Stimulated activated CD4-positive, alpha-beta T cell treated with anti-CD3 and anti-CD28 coated beads, Interleukin-1b, Interleukin-23, amount 100 ng/mL, for 1 hour (primary cell): ENCODE results near the gene GOT2.
"Not testable (repeated sequence)": the region's sequence is repeated elsewhere in the genome, so short reads cannot be mapped to it uniquely, and the experiment has no call there.

Source experiments
- DNase-seq, 2 donors: peaks; one replicate each; pipeline ENCODE4 v3.0.0-alpha.2; 2020; ENCODE audit warnings: low read depth in 2 of 2

Gene GOT2

DNA sequence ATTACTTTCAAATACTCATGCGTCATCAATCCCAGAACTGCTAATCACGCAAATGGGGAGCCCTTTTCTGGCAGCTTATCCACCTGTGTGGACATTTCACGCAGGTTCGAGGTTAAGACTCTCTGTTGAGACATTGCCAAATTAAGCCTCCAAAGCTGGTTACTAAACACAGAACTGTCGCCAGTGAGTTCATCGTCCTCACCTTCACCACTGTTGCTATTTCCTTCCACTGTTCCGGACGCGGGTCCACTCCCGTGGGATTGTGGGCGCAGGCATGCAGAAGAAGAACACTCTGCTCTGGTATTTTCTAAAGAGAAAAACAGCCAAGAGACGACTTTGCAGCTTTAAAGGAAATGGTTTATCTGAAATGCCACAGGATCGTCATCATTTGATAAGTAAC, 16.1 kb downstream of the GOT2 start:
- no peak for DNase-seq

DNA sequence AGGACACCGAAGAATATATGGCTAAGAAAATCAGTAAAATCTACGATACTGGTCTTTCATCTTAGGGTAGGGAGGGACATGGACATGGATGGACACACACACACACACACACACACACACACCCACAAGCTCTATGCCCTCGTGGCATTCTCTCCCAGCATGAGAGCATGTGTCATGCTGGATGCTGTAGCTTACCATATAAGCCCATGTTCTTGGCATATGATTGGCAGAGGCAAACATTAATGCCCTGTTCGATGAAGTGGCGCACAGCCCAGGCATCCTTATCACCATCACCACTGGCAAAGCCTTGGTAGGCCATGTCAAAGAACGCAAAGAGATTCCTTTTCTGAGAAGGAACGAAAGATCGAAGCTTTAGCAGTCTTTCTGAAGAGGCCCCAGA, 17.6 kb downstream of the GOT2 start:
- no peak for DNase-seq

DNA sequence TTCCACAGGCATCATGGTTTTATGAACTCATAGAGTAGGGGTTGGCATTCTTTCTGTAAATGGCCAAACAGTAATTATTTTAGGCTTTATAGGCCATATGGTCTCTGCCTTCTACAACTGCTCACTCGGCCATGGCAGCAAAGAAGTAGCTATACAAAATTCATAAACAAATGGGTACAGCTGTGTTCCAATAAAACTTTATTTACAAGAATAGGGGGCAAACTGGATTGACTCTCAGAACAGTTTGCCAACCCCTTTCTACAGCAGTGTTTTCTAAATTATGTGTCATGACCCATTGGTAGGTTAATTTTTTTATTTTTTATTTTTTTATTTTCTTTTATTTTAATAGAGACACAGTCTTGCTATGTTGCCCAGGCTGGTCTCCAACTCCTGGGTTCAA, 20.4 kb downstream of the GOT2 start:
- no peak for DNase-seq

DNA sequence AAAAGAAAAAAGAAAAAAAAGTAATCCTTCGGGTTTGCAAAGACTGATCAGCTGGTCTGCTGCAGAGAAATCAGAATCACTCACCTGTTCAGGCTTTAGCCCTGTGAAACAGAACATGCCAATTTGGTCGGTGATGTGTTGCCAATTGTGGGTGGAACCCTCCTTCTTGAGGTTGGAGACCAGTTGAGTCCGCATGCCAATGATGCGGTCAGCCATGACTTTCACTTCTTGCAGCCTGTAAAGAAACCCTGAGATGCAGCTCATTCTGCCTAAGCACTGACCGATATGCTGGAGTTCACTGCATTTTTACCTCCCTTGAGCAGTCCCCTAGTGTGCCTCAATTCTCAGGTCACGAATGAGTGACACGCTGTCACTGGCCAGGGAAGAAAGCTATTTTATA, 24.8 kb downstream of the GOT2 start:
- no peak for DNase-seq

DNA sequence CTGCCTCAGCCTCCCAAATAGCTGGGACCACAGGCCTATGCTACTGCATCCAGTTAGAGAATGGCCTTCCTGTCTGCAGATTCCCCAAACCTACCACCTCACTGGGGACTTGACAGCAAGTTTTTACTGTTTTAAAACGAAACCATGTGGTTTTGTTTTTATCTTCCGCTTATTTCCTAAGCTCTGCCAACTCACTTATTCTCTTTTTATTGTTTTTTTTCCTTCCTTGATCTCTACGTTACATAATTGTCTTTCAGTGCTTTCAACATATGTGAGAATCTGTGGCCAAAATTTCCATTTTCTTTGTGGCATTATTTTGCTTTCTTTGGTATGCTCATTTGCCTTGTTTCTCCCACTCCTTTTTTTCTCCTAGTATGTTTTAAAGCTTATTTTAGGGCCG, 35.0 kb downstream of the GOT2 start:
- DNase-seq, result no peak

DNA sequence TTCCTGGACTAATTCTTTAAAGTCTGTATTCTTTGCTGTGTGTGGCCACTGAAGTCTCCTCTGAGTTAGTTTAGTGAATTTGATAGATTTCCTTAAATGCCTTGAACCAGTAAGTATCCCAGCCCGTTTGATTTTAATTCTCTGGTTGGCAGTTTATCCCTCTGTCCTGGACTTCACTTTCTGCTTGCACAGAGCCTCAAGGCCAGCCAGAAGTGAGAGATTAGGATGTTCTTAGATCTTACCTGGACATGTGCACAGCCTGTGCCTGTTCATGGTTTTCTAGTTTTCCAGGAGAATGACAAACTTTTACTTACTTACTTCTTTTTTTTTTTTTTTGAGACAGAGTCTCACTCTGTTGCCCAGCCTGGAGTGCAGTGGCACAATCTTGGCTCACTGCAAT, 38.7 kb downstream of the GOT2 start:
- no peak for DNase-seq

DNA sequence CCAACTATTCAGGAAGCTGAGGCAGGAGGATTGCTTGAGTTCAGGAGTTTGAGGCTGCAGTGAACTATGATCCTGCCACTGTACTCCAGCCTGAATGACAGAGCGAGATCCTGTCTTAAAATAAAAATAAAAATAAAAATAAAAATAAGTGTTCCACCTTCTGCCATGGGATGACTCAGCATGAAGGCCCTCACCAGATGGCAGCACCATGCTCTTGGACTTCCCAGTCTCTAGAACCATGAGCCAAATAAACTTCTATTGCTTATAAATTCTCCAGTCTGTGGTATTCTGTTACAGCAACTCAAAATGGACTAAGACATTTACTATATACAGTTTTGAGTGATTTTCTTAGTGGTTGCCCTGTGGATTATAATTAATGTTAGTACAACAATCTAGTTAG, 41.7 kb downstream of the GOT2 start:
- DNase-seq, result no peak

DNA sequence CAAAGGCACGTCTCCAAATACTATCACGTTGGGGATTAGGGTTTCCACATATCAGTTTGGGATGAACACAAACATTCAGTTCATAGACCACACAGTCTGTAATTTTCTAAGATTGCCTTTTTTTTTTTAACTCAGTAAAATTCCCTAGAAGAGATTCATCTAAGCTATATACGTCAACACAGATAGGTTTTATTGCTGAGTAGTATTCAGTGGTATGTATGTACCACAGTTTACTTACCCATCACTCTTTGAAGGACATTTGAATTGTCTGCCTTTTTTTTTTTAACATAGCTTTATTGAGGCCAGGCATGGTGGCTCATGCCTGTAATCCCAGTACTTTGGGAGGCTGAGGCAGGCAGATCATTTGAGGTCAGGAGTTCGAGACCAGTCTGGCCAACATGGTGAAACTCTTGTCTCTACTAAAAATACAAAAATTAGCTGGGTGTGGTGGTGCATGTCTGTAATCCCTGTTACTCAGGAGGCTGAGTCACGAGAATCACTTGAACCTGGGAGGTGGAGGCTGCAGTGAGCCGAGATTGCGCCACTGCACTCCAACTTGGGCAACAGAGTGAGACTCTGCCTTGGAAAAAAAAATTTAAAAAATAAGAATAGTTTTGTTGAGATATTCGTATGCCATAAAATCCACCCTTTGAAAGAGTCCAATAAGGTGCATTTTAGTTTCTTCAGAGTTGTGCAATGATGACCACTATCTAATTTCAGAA, 47.0 kb downstream of the GOT2 start:
- DNase-seq, result not testable (repeated sequence)

DNA sequence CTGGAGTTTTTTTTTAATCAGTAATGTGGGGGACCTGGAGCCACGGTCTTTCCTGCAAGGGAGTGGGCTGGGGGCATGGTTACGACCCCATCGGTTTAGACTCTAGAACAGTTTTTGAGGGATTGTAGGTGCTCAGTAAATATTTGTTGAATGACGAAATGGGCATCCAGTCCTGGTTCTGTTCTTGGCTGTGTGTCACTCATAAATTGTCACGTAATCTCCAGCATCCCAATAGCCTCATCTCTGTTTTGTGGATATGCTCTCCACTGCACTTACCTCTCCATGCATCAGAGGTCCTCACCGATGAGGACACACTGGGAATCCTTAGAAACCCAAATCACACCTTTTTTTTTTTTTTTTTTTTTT, 49.0 kb downstream of the GOT2 start:
- DNase-seq, result no peak

DNA sequence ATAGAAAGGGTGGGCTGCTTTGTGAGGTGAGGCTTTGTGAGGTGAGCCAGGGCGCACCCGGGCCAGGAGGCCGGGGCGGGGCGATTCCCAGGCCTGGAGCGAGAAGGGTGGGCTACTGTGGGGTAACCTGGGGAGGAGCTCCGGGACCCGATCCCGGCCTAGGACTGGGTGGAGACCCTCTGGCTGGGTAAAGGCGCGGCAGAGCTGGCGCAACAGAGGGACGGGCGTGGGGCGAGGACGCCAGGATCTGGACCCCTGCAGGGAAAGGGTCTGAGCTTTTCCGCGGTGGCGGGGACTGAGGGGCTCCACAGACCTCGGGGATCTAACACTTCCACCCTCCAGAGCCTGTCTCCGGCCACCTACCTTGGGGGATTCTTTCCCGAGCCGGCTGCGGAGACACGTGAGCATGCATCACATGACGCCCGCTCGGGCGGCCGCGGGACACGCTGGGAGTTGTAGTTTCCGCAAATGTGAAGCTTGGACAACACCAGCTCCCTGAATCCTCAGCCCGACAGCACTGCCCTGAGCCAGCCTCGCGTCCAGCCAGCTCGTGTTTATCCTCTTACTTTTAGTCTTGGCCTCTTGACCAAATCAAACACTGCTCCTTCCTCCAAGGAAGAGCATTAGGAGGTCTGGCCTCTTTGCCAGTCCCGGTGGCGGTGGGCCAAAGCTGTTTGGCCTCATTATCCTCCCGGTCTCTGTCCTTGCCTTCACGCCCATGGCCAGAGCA, 49.6 kb downstream of the GOT2 start, which contains the start of gene SLC38A7:
Gene SLC38A7, minus strand, starts transcription at position 417 of the 730 bp plus-strand sequence. CDS start 4,644 bp downstream, outside the sequence.
- peak; percentile 34 to 49 for DNase-seq

DNA sequence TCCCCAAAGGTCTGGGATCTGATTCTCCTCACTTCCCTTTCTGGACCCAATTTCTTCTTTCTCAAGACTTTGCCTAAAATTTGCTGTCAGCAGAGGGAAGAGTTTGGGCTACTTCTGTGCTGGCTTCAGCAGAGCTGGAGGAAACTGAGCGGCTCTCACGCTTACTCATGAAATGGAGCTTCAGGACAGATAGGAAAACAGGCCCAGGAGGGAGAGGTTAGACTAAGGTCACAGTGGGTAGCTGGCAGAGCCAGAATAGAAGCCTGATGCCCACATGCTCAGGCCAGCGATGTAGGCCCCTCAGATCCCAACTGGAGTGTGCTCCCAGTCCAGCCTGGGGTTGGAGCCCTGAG, 50.1 kb downstream of the GOT2 start:
- no peak for DNase-seq

DNA sequence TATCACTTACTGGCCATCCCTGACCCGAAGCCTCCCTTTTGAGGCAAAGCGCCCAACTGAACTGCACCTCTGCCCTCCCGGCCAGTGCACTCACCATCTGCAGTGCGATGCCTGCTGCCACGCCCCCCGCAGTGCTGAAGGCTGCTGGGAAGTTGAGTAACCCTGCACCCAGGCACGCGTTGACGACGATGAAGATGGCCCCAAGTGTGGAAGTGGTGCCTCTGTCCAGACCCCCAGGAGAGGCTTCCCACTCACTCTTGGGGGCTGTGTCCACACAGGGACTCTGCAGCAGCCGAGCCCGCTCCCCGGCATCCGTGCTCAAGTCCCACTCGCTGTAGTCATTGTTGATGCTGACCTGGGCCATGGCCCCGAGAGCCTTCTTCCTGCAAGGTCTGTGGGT, 54.4 kb downstream of the GOT2 start:
- DNase-seq, result no peak

DNA sequence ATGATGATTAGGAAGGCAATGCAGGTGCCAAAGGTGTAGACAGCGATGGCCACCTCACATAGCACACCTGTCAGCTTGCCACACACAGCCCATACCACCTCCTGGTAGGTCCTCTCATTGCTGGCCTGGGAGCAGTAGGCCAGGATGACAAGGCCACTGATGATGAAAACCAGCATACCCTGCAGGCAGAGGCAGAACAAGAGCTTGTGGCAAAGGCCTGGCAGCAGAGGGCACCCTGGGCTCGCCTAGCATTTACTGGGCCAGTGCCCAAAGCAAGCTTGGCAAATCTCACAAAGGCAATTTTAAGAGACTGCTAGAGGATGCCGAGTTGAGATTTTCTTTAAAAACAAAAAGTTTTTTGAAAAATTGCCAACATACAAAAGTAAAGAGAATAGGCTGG, 55.4 kb downstream of the GOT2 start:
- no peak for DNase-seq

DNA sequence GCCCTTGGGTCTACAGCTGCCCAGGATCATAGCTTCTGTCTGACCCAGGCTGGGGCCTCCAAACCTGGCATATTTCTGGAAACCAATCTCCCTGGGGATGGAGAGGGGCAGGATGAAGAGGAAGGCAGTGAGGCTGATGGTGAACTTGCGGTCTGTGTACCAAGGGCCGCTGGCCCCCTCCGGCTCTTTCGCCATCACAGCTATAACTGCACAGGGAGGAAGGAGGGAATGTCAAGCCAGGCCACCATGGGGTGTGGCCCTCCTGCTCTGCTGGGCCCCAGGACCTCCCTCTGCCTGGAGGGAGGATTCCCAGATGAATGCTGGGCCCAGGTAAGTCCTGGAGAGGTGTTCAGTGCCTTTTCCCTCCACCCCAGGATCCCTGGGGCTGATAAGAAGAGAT, 55.8 kb downstream of the GOT2 start:
- no peak for DNase-seq

DNA sequence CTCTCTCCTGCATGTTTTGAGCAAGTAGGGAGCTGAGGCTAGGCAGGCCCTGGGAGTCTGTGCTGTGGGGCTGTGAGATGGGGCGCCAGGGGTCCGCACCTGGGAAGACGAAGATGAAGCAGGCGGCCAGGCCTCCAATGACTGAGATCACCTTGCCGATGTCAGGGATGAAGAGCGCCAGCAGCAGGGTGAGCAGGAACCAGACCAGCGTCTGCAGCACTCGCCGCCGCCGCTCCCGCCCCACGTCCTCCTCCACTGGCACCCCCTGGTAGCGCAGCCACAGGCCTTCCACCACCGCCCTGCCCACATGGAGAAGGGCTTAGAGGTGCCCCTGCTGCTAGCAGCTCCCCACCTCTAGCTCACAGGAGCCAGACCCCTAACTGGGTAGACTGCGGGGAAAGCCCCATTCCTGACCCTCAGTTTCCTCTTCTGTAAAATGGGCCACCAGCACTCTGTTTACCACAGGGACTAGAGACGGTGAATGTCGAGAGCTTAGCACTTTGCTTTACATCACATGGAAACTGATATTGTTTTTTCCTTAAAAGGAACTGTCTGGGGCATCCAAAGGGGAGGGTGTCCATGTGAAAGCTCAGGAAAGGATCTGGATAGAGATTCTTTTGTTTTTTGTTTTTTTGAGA, 63.1 kb downstream of the GOT2 start:
- DNase-seq, result no peak

DNA sequence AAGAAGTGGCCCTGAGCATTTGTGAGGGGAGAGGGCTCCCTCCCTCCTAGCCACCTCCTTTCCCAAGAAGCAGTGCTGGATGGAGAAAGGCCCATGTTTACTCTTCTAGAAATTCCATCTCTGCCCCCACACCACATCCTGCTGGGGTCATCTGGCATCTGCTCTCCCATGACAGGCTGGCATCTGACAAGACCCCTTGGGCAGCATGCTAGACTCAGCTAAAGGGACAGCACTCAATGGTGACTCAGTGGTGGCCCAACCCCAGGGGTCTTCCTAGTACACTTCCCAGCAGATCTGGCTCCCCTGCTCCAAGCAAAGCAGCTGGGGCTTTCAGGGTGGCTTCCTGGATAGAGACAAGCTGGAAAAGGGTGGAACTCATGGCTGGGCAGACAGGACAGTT, 63.9 kb downstream of the GOT2 start:
- no peak for DNase-seq

DNA sequence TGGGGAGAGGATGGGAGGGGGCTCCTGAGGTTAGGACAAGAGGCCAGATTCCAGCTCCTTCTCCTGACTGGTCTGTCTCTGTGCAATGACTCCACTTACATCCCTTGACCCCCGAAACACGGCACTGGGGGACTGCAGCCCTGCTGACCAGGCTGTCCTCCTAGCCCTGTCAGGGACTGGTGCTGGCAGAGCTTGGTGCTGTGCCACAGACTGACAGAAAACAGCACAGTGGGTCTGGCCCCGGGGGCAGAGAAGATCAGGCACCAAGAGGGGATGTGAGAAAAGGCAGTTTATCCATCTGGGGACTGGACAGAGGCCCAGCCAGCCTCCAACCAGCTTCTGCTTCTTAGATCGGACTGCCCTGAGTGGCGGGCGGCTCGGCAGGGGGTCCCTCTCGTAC, 68.9 kb downstream of the GOT2 start:
- no peak for DNase-seq

DNA sequence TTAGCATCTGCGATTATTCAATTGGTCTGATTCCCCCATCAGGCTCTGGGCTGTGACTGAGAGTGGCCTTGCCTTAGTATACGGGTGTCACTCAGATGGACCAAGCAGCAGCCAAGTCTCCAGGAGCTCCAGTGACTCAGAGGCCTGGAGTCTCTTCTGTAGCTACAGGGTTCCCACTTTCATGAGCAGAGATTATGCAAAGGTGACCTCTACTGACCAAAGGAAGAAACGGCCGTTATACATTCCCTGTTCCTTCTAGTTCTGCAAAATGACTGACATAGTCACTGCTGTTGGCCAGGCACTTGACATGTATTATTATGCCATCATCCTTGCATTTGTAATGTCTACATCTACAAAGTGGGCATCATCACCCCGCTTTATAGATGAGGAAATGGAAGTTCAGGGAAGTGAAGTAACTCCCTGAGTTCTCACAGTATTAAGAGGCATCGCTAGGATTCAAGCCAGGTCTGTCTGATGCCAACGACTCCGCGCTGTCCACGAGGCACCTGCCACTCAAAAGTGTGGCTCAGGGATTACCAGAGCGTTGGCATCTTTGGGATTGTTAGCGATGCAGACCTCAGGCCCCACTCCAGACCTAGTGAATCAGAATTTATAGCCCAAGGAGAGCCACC, 72.8 kb downstream of the GOT2 start:
- DNase-seq, result no peak

DNA sequence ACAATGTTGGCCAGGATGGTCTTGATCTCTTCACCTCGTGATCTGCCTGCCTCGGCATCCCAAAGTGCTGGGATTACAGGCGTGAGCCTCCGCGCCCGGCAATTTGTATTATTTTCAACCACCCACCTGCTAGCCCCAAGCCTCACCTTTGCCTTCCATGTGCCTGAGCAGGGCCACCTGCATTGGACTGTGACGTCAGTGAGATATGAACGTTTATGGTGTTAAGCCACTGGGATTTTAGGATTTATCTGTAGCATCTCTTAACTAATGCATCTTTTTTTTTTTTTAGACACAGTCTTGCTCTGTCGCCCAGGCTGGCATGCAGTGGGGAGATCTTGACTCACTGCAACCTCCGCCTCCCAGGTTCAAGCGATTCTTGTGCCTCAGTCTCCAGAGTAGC, 74.2 kb downstream of the GOT2 start:
- DNase-seq, result not testable (repeated sequence)

DNA sequence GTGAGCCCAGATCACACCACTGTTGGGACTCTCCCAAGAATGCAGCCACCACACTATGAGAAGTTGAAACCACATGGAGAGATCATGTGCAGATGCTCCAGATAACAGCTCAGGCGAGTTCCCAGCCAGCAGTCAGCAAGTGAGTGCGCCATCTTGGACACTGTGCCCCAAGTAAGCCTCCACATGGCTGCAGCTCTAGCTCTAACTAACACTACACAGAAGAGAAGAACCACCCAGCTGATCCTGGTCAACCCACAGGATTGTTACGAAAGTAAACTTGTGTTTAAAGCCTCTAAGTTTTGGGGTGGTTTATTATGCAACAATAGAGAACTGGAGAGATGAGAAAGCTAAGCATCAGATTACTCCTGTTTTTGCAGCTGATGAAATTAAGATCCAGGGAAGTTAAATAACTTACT, 75.3 kb downstream of the GOT2 start:
- DNase-seq, result no peak
